DMS114 treated with DMSO at 0.1 percent for 48 hours (cell line): ENCODE measurements around the gene FARS2.

Source experiments
- DNase-seq: peaks from one replicate; lab custom pipeline; 2025; ENCODE audit not compliant: unreplicated experiment; lab: John Stamatoyannopoulos, UW

FARS2 gene

DNA sequence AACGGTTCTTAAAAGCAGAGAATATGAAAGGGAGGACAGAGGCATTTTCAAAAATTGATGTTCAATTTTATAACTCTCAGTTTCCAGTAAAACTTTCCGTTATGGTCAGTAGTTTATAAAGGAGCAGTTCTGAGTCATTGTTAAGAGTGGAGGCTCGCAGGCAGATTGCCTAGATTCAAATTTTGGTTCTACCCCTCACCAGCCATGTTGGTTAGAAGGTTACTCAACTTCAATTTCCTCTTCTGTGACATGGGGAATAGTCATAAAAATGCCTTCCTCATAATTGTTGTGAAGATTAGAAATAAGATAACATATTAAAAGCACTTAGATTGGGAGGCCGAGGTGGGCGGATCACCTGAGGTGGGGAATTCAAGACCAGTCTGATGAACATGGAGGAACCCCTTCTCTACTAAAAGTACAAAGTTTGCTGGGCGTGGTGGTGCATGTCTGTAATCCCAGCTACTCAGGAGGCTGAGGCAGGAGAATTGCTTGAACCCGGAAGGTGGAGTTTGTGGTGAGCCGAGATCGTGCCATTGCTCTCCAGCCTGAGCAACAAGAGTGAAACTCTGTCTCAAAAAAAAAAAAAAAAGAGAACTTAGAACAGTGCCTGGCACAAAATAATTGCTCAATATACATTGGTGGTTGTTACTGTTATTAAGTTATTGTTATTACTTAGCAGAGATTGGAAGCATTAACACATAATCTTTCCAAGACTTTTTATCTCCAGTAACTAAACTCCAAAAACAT is 396.5 kb downstream of the FARS2 start:
- DNase-seq = no peak

- no peak for DNase-seq
These were observed 398.2 kb downstream of the FARS2 start for GRCh38 chr6:5659467-5659866.

DNA sequence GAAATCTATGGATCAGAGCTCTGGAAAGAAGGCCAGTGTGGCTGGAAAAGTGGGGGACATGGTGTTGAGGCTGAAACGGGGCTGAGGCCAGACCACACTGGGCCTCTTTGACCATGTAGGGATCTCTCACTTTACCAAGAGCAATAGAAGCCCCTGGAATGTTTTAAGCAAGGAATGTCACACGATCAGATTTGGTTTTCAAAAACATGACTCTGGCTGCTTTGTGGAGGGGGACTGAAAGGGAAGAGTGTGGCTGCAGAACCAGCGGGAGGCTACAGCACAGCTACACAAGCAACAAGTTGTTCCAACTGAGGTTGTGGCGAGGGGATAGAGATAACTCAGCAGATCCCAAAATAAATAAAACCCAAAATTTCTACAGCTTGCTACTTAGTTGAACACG is 399.5 kb downstream of the FARS2 start:
- DNase-seq = no peak

DNA sequence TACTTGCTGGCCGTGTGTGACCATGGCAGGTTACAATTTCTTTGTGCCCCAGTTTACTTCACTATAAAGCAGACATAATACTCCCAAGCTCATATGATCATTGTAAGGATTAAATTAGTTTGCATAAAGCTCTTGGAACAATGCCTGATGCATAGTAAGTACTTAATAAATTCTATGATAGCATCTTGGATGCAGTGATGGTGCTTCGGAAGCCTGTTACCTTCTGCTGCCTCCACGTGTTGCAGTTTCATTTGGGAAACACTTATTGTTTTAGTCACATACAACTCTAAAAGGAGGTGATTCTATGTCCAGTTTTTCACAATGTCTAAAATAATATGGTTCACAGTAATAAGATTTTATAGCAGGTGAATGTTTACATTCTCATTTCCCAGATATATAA is 401.5 kb downstream of the FARS2 start:
- DNase-seq = no peak

DNA sequence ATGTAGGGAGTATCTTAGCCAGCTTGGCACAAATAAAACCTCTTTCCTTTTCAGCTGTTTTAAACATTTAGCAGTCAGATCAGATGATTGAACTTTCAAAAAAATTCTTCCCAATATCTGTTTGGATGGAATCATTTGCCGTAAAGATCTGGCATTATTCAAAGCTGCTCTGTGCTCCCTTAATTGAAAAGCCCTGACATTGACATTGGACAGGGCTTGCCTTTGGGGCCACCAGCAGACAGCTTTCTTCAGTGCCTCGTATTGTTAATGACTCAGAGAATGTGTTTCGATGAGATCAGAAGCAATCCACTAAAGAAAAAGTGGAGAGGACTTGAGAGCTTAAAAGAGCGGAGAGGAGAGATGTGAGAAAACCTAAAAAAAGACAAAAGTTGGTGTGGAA is 401.9 kb downstream of the FARS2 start:
- DNase-seq = no peak

DNA sequence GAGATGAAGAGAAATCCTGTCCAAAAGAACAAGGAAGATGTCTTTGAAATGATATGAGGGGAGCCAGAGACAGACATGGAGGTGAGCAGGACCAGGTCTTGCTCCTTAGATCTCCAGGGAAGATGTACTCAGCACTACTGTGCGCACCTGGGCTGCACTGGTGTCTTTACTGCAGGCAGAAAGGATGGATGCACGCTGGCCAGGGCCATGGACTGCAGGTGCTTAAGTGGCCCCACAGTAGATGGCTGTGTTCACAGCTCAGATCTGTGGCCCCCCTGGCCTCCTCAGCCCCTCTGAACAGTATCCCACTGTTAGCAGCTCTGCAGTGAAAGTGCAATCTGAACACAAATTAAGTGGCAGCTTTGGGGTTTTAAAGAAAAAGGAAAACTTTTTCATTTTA is 402.4 kb downstream of the FARS2 start:
- DNase-seq = no peak

DNA sequence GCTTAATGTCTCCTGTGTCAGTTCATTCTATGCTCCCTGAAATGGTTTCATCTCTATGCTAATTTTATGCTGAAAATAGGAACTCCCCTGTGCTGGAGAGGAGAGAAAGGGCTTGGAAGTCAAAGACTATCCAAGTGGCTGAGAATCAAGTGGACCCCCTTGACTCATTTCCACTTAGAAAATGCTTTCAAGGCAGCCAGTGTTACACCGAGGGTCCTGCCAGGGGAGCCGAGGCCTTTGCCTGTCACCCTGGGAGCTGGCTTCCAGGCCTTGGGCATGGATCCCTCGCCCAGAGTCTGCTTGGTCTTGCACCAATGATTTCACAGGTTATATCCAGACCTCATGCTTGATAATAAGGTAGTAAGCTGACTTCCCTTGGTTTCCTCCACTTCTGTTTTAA is 402.8 kb downstream of the FARS2 start:
- DNase-seq = no peak

DNA sequence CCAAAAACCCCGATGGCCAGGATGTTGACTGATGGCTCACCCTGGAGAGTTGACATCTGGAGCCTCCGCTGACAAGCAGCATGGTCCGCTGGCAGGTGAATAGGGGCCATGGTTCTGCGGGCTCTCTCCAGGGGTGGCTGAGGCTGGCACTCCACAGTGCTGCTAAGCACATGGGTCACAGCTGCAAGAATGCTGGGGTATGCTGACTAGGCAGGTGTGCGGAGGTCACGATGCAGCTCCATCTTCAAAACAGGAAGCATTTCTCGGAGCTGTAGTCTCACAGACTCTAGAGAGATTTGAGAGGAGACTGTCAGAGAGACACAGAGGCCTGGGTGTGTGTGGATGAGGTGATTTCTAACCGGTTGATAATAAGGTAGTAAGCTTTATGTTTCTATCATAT is 403.9 kb downstream of the FARS2 start:
- DNase-seq = no peak

- DNase-seq = no peak
These were observed 404.4 kb downstream of the FARS2 start for GRCh38 chr6:5665667-5666066.

DNA sequence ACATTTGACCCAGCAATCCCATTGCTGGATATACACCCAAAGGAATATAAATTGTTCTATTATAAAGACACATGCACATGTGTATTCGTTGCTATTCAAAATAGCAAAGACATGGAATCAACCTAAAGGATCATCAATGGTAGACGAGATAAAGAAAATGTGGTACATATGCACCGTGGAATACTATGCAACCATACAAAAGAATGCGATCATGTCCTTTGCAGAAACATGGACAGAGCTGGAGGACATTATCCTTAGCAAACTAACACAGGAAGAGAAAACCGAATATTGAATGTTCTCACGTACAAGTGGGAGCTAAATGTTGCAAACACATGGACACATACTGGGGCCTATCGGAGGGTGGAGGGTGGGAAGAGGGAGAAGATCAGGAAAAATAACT is 405.4 kb downstream of the FARS2 start:
- DNase-seq = no peak

GRCh38 chr6:5667737-5668136 is 406.4 kb downstream of the FARS2 start:
- no peak for DNase-seq

GRCh38 chr6:5670381-5670780 is 409.1 kb downstream of the FARS2 start:
- DNase-seq = no peak

GRCh38 chr6:5670811-5671561 is 409.7 kb downstream of the FARS2 start:
- no peak for DNase-seq

- DNase-seq = no peak
These were observed 410.6 kb downstream of the FARS2 start for GRCh38 chr6:5671601-5672559.

GRCh38 chr6:5672581-5673011 is 411.3 kb downstream of the FARS2 start:
- DNase-seq = no peak

- DNase-seq = no peak
These were observed 411.9 kb downstream of the FARS2 start for GRCh38 chr6:5673019-5673790.

DNA sequence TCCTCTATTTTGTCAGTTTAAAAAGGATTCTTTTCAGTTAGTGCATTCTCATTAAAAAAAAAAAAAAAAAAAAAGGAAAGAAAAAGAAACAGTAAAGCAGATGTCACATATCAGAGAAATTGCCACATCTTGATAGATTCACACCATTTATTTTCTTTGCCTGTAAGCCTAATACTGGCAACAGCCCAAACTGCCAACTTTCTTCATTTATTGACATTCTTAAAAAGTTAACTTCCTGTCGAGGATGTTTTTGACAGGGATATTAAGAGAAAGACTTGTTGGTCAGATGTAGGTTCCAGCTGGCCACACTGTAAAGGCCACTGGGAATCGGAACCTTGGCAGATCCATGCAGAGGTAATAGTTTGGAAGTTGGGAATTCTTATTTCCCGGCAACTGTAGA is 412.8 kb downstream of the FARS2 start:
- no peak for DNase-seq

DNA sequence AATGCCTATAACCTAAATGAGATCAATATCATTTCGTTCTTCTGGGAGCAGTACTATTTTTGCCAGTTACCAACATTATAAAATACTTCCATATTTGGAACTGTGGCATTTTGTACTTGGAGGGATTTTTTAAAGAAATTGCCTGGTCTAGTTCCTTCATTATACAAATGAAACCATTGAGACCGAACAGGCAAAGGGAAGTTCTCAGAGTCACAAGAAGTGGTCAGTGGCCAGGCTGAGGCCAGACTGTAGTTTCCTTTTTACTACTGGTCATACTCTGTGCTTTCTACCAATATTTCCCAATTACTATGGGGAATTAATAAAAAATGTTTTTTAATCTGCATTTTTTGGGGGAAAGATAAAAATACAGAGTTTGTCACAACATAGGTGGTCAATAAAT is 413.4 kb downstream of the FARS2 start:
- DNase-seq = no peak

DNA sequence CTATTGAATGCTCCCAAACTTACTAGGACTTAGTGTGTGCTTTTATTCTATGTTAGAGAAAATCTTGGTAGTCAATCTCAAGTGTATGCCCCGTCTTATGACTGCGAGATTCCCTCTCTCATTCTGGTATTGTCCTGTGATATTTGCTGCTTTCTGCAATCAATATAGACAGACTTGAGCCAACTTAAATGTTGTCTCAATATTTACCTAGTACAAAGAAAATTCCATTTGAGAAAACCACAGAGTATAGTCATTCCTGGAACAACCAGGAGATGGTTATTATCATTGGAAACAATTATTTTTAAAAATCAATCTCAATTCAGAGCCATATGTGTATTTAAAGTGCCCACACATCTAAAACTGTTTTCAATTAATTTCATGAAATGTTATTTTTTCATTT is 415.4 kb downstream of the FARS2 start:
- no peak for DNase-seq

- no peak for DNase-seq
These were observed 416.1 kb downstream of the FARS2 start for GRCh38 chr6:5677219-5678000.
